GM12874 (cell line): Measurements from ENCODE around the gene TNRC6C.

Experiments used
- CTCF ChIP-seq: IDR thresholded peaks from 2 replicates; pipeline ENCODE4 v1.5.1; 2011; ENCODE audit warnings: low read depth, mild to moderate bottlenecking, control low read depth, low read length, moderate library complexity; ENCODE audit not compliant: insufficient read depth

The TNRC6C gene

GRCh38 chr17:77961741-77962140 is 3.2 kb downstream of the TNRC6C start:
- no peak for TF ChIP-seq CTCF

- TF ChIP-seq CTCF, result no peak
Measured at GRCh38 chr17:77962348-77962747, 3.8 kb downstream of the TNRC6C start.

GRCh38 chr17:77963441-77963840 is 4.9 kb downstream of the TNRC6C start:
- no peak for TF ChIP-seq CTCF

GRCh38 chr17:77965352-77965751 is 6.8 kb downstream of the TNRC6C start:
- TF ChIP-seq CTCF, result no peak

- no peak for TF ChIP-seq CTCF
Measured at GRCh38 chr17:77966476-77966875, 8.0 kb downstream of the TNRC6C start.

GRCh38 chr17:77968788-77969187 is 10.3 kb downstream of the TNRC6C start:
- TF ChIP-seq CTCF, result no peak

GRCh38 chr17:77973953-77974352 is 15.4 kb downstream of the TNRC6C start:
- no peak for TF ChIP-seq CTCF

GRCh38 chr17:77974396-77974795 is 15.9 kb downstream of the TNRC6C start:
- TF ChIP-seq CTCF, result no peak
